RWPE2 (cell line): ENCODE data around the gene ARHGEF11.

ENCODE experiments used
- ATAC-seq: fragments of 200-7000 bp; cut with Tn5 transposase; 3 replicates; pipeline ENCODE4 v1.9.1; 2021; ENCODE audit warnings: low read depth
- DNase-seq: peaks from one replicate; pipeline ENCODE4 v3.0.0-alpha.2; 2020; ENCODE audit warnings: low spot score
- H3K27ac ChIP-seq: fragments of 450-650 bp; 2 replicates; pipeline ENCODE4 v1.5.1; 2017; ENCODE audit warnings: mild to moderate bottlenecking; ENCODE audit not compliant: poor library complexity, severe bottlenecking
- H3K27me3 ChIP-seq: fragments of 250-450 bp; sonication (Bioruptor Pico); 2 replicates; pipeline ENCODE4 v1.5.1; 2021; ENCODE audit warnings: mild to moderate bottlenecking, moderate library complexity; ENCODE audit not compliant: insufficient read depth, poor library complexity, severe bottlenecking
- H3K36me3 ChIP-seq: fragments of 250-450 bp; sonication (Bioruptor Pico); 2 replicates; pipeline ENCODE4 v1.5.1; 2020; ENCODE audit warnings: low read depth, mild to moderate bottlenecking, moderate library complexity
- H3K4me1 ChIP-seq: fragments of 250-450 bp; sonication (Bioruptor Pico); 2 replicates; pipeline ENCODE4 v1.5.1; 2021; ENCODE audit warnings: mild to moderate bottlenecking, moderate library complexity; ENCODE audit not compliant: insufficient read depth, poor library complexity, severe bottlenecking
- H3K4me3 ChIP-seq: fragments of 250-450 bp; sonication (Bioruptor Pico); 2 replicates; pipeline ENCODE4 v1.5.1; 2021; ENCODE audit warnings: mild to moderate bottlenecking, moderate library complexity; ENCODE audit not compliant: severe bottlenecking
- H3K9me3 ChIP-seq: fragments of 250-450 bp; sonication (Bioruptor Pico); 2 replicates; pipeline ENCODE4 v1.5.1; 2021; ENCODE audit warnings: mild to moderate bottlenecking, moderate library complexity; ENCODE audit not compliant: severe bottlenecking
- CTCF ChIP-seq: fragments of 450-650 bp; IDR thresholded peaks from one replicate; pipeline ENCODE4 v1.5.1; 2017; ENCODE audit warnings: mild to moderate bottlenecking, moderate library complexity; ENCODE audit not compliant: poor library complexity, severe bottlenecking

ARHGEF11 gene

GRCh38 chr1:157025385-157025784 lies 20.2 kb downstream of the ARHGEF11 start:
- peaks cover 9% of the 10 kb centered on the region for H3K9me3 ChIP-seq

GRCh38 chr1:157021688-157022087 lies 23.9 kb downstream of the ARHGEF11 start:
- no peak for TF ChIP-seq CTCF
- Histone ChIP-seq H3K9me3 (peaks cover 9% of the 10 kb centered on the region), H3K4me1 (no peaks in the 10 kb centered on the region), H3K27me3 (no peaks in the 10 kb centered on the region), H3K36me3 (no peaks in the 10 kb centered on the region; the same call in 1 of the 2 replicates), H3K4me3 (no peak overlapping the region), H3K27ac (no peak overlapping the region)
- no peak for ATAC-seq
- DNase-seq = no peak

More at GRCh38 chr1:157025385-157025784, 20.2 kb downstream of the ARHGEF11 start:
- Histone ChIP-seq H3K4me1 (no peaks in the 10 kb centered on the region), H3K27ac (no peak overlapping the region), H3K4me3 (no peak overlapping the region), H3K27me3 (no peaks in the 10 kb centered on the region), H3K36me3 (no peaks in the 10 kb centered on the region; the same call in 1 of the 2 replicates)
- TF ChIP-seq CTCF = no peak
- no peak for ATAC-seq
- no peak for DNase-seq

- no peak for TF ChIP-seq CTCF
- no peaks in the 10 kb centered on the region for H3K27me3 ChIP-seq
- ATAC-seq = no peak
These were observed 26.1 kb downstream of the ARHGEF11 start for GRCh38 chr1:157019457-157019856.

GRCh38 chr1:157011845-157012244 lies 33.7 kb downstream of the ARHGEF11 start:
- no peak overlapping the region for H3K27ac ChIP-seq
- H3K27me3 ChIP-seq = no peaks in the 10 kb centered on the region
- no peaks in the 10 kb centered on the region for H3K4me1 ChIP-seq
- ATAC-seq (no peak), DNase-seq (no peak)
- no peaks in the 10 kb centered on the region for H3K9me3 ChIP-seq
- no peak for TF ChIP-seq CTCF
- H3K4me3 ChIP-seq = no peak overlapping the region
- H3K36me3 ChIP-seq = no peaks in the 10 kb centered on the region

More at GRCh38 chr1:157019457-157019856, 26.1 kb downstream of the ARHGEF11 start:
- DNase-seq = no peak
- no peak overlapping the region for H3K27ac ChIP-seq
- no peak overlapping the region for H3K4me3 ChIP-seq
- H3K36me3 ChIP-seq = no peaks in the 10 kb centered on the region; the same call in 1 of the 2 replicates
- peaks cover 9% of the 10 kb centered on the region for H3K9me3 ChIP-seq
- no peaks in the 10 kb centered on the region for H3K4me1 ChIP-seq

- Histone ChIP-seq H3K27me3 (no peaks in the 10 kb centered on the region), H3K4me1 (no peaks in the 10 kb centered on the region), H3K4me3 (no peak overlapping the region), H3K9me3 (no peaks in the 10 kb centered on the region), H3K36me3 (no peaks in the 10 kb centered on the region), H3K27ac (no peak overlapping the region)
- ATAC-seq = no peak
- no peak for DNase-seq
- TF ChIP-seq CTCF = no peak
These were observed 37.0 kb downstream of the ARHGEF11 start for GRCh38 chr1:157008502-157008901.
